CD4-positive, alpha-beta T cell (primary cell): Measurements from ENCODE around the gene WFIKKN1. TPM values are rescaled to one million over a fixed set of nuclear protein-coding genes. Genes with fewer than 3 reads are reported as not detected.

Source experiments
- ATAC-seq: fragments of 200-7000 bp; cut with Tn5 transposase; one replicate; pipeline ENCODE4 v1.10.0; 2022; ENCODE audit warnings: mild to moderate bottlenecking; ENCODE audit not compliant: poor library complexity
- CTCF ChIA-PET: fragments of 350-600 bp; sonication (Branson Sonifier 250); formaldehyde crosslinking; loops from one replicate; lab custom pipeline; 2021; ENCODE audit warnings: antibody characterized with exemption, inconsistent platforms; lab: Charles Lee
- POLR2A ChIA-PET: fragments of 350-600 bp; sonication (Branson Sonifier 250); formaldehyde crosslinking; loops from one replicate; lab custom pipeline; 2021; ENCODE audit warnings: antibody characterized with exemption, inconsistent platforms; lab: Charles Lee
- DNase-seq, 14 experiments: peaks; one replicate each; pipeline ENCODE4 v3.0.0-alpha.2; 2013 to 2020; ENCODE audit warnings: mixed read lengths in 2 of 14
- H3K27ac ChIP-seq, 2 donors: one replicate each; pipeline versions ENCODE4 v1.5.1 to v1.7.0; 2013; ENCODE audit warnings: low read length in 2 of 2, low read depth in 1 of 2, mild to moderate bottlenecking in 1 of 2
- H3K27me3 ChIP-seq, 2 experiments: 1 replicate in 1 of 2; 2 replicates in 1 of 2; pipeline versions ENCODE4 v1.6.1 to v1.7.0; 2013; ENCODE audit warnings: low read length in 2 of 2, control low read depth in 1 of 2, mild to moderate bottlenecking in 1 of 2, moderate library complexity in 1 of 2; ENCODE audit not compliant: insufficient read depth in 2 of 2, control insufficient read depth in 1 of 2
- H3K36me3 ChIP-seq: one replicate; pipeline ENCODE4 v1.6.1; 2013; ENCODE audit warnings: low read length, control low read depth; ENCODE audit not compliant: insufficient read depth
- H3K4me1 ChIP-seq: one replicate; pipeline ENCODE4 v1.6.1; 2013; ENCODE audit warnings: low read length, control low read depth; ENCODE audit not compliant: insufficient read depth
- H3K4me3 ChIP-seq: one replicate; pipeline ENCODE4 v1.5.1; 2013; ENCODE audit warnings: mild to moderate bottlenecking, low read length, moderate library complexity
- H3K9me3 ChIP-seq, 2 experiments: 1 replicate in 1 of 2; 2 replicates in 1 of 2; pipeline versions ENCODE4 v1.6.1 to v1.7.0; 2013; ENCODE audit warnings: low read length in 2 of 2, mild to moderate bottlenecking in 2 of 2, control low read depth in 1 of 2, moderate library complexity in 1 of 2; ENCODE audit not compliant: control insufficient read depth in 1 of 2, insufficient read depth in 1 of 2
- H3K27ac Mint-ChIP-seq: one replicate; pipeline ENCODE4 v1.8.0; 2020; ENCODE audit warnings: mixed read lengths
- H3K27me3 Mint-ChIP-seq: one replicate; pipeline ENCODE4 v1.8.0; 2021; ENCODE audit warnings: mixed read lengths
- H3K36me3 Mint-ChIP-seq: one replicate; pipeline ENCODE4 v1.8.0; 2021; ENCODE audit warnings: low read depth, mixed read lengths
- H3K4me1 Mint-ChIP-seq: one replicate; pipeline ENCODE4 v1.8.0; 2021; ENCODE audit warnings: low read depth, mixed read lengths
- H3K4me3 Mint-ChIP-seq: one replicate; pipeline ENCODE4 v1.8.0; 2020; ENCODE audit warnings: mild to moderate bottlenecking, mixed read lengths
- H3K9me3 Mint-ChIP-seq: one replicate; pipeline ENCODE4 v1.8.0; 2020; ENCODE audit warnings: mixed read lengths
- intact Hi-C, 2 experiments: fragments of 100-400 bp; cut with DNase I in 1 of 2; cut with micrococcal nuclease in 1 of 2; formaldehyde crosslinking; loops; one replicate each; pipeline versions ENCODE4 v1.15.1 to v1.9.0; 2023 to 2025; cut with DNase I, micrococcal nuclease
- total RNA-seq, 174 experiments: library from RNA in 2 of 174; stranded (reverse) in 2 of 174; gene quantifications; one replicate each; pipeline ENCODE4 v1.2.3 and lab custom pipeline; 2021 to 2026
- TF ChIP-seq, protein P1 (sequence below): fragments of 200-600 bp; IDR thresholded peaks from one replicate; pipeline ENCODE4 v1.8.0; 2022; ENCODE audit warnings: antibody characterized with exemption, mild to moderate bottlenecking

WFIKKN1 gene
- total RNA-seq, 2 experiments from 2014 or later, result 0.64 to 0.99 TPM

DNA sequence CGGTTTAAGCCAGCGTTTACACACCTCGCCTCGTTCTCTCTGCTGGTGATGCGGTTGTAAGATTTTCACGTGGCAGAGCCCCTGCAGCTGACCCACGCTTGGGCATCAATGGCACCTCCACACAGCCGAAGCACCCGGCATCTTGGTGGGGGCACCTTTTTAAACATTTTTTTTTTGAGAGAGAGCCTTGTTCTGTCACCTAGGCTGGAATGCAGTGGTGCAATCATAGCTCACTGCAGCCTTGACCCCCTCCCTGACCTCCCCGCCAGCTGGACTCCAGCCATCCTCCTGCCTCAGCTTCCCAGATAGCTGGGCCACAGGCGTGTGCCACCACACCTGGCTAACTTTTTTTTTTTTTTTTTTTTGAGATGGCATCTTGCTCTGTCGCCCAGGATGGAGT, 23.2 kb downstream of the WFIKKN1 start:
- ATAC-seq (no peak), DNase-seq (no peak)
- H3K27me3 ChIP-seq, result no peaks in the 10 kb centered on the region
- no peak overlapping the region for H3K4me3 ChIP-seq
- Mint-ChIP-seq H3K9me3 (no peaks in the 10 kb centered on the region), H3K36me3 (no peaks in the 10 kb centered on the region), H3K27me3 (no peaks in the 10 kb centered on the region), H3K27ac (no peak overlapping the region), H3K4me3 (no peak overlapping the region), H3K4me1 (no peaks in the 10 kb centered on the region)
- TF ChIP-seq, protein P1, sequence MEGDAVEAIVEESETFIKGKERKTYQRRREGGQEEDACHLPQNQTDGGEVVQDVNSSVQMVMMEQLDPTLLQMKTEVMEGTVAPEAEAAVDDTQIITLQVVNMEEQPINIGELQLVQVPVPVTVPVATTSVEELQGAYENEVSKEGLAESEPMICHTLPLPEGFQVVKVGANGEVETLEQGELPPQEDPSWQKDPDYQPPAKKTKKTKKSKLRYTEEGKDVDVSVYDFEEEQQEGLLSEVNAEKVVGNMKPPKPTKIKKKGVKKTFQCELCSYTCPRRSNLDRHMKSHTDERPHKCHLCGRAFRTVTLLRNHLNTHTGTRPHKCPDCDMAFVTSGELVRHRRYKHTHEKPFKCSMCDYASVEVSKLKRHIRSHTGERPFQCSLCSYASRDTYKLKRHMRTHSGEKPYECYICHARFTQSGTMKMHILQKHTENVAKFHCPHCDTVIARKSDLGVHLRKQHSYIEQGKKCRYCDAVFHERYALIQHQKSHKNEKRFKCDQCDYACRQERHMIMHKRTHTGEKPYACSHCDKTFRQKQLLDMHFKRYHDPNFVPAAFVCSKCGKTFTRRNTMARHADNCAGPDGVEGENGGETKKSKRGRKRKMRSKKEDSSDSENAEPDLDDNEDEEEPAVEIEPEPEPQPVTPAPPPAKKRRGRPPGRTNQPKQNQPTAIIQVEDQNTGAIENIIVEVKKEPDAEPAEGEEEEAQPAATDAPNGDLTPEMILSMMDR, result no peak
- H3K4me1 ChIP-seq, result peaks cover 11% of the 10 kb centered on the region
- CTCF ChIA-PET, result no interaction called here
- POLR2A ChIA-PET, result no interaction called here
- intact Hi-C loops, result no loop called here
- H3K36me3 ChIP-seq, result no peaks in the 10 kb centered on the region
- no peak overlapping the region for H3K27ac ChIP-seq
- no peaks in the 10 kb centered on the region for H3K9me3 ChIP-seq

DNA sequence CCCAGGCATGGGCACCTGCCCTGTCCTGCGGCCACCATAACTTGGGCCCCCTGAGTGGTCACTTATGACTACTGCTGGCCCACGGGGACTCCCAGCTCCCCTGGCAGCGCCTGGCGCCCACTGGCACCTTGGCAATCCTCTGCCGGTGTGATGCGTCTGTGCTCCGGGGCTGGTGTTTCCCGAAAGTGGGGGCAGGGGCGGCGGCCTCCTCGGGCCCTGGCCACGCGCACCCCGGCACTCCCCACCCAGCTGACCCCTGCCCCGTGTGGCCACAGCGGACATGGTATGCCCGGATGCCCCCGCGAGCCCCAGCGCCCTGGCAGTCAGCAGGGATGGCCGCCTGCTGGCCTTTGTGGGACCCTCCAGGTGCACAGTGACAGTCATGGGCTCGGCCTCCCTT, 26.7 kb downstream of the WFIKKN1 start:
- POLR2A ChIA-PET, result interaction anchor here (0.6 kb wide), 1 partner anchor 67 kb away, joined by 3 read pairs; no protein-coding TSS in a partner anchor
- DNase-seq, result no peak
- no peaks in the 10 kb centered on the region for H3K27me3 ChIP-seq

DNA sequence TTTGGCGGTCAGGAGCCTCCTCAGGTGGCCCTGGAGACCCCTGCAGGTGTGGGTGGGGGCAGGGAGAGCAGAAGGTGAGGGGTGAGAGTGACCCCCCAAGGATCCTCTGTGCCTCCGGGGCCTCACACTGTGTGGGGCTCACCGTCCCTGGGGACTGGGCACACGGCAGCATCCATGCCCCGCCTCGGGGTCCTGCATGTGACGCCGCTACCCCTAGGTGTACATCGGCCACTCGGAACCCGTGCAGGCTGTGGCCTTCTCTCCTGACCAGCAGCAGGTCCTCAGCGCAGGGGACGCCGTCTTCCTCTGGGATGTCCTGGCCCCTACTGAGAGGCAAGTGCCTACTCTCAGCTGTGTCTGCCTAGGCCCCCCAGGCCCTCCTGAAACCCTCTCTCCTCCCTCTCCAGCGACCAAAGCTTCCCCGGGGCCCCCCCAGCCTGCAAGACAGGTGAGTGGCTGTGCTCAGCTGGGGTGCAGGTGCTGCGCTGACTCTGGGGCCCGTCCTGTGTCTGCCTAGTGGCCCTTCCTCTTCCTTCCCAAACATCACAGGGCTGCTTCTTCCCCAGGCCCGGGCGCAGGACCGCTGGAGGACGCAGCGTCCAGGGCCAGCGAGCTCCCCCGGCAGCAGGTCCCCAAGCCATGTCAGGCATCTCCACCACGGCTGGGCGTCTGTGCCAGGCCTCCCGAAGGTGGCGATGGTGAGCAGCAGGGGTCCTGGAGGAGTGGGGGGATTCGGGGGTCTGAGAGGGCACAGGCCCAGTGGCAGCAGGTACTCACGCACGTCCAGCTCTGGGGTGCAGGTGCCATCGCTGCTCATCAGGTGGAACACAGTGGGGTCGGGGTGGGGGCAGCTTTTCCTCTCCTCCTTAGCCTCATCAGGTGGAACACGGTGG, 28.1 kb downstream of the WFIKKN1 start:
- POLR2A ChIA-PET, result interaction anchor here (1.3 kb wide), 1 partner anchor 10 kb away, joined by 4 read pairs; the partner anchor contains the start of gene WDR90
- H3K9me3 ChIP-seq, result no peaks in the 10 kb centered on the region
- intact Hi-C loops, result no loop called here
- Mint-ChIP-seq H3K9me3 (no peaks in the 10 kb centered on the region), H3K36me3 (no peaks in the 10 kb centered on the region), H3K27me3 (no peaks in the 10 kb centered on the region), H3K27ac (no peak overlapping the region), H3K4me1 (peaks cover 6% of the 10 kb centered on the region), H3K4me3 (no peak overlapping the region)
- H3K4me1 ChIP-seq, result peaks cover 16% of the 10 kb centered on the region
- DNase-seq, result no peak
- H3K27me3 ChIP-seq, result no peaks in the 10 kb centered on the region
- TF ChIP-seq, protein P1, result no peak
- H3K27ac ChIP-seq, result no peak overlapping the region
- CTCF ChIA-PET, result no interaction called here
- no peak for ATAC-seq
- H3K4me3 ChIP-seq, result no peak overlapping the region
- no peaks in the 10 kb centered on the region for H3K36me3 ChIP-seq

More for the DNA sequence above, 26.7 kb downstream of the WFIKKN1 start:
- no peak overlapping the region for H3K27ac Mint-ChIP-seq
- Histone ChIP-seq H3K9me3 (no peaks in the 10 kb centered on the region), H3K36me3 (no peaks in the 10 kb centered on the region), H3K27ac (no peak overlapping the region), H3K4me1 (peaks cover 16% of the 10 kb centered on the region), H3K4me3 (no peak overlapping the region)
- H3K27me3 Mint-ChIP-seq, result no peaks in the 10 kb centered on the region
- intact Hi-C loops, result no loop called here
- TF ChIP-seq, protein P1, result no peak
- CTCF ChIA-PET, result no interaction called here
- H3K4me1 Mint-ChIP-seq, result peaks cover 6% of the 10 kb centered on the region
- H3K36me3 Mint-ChIP-seq, result no peaks in the 10 kb centered on the region
- H3K4me3 Mint-ChIP-seq, result no peak overlapping the region
- ATAC-seq, result no peak
- no peaks in the 10 kb centered on the region for H3K9me3 Mint-ChIP-seq
